Measurements from ENCODE around the gene COLEC12.

DNA sequence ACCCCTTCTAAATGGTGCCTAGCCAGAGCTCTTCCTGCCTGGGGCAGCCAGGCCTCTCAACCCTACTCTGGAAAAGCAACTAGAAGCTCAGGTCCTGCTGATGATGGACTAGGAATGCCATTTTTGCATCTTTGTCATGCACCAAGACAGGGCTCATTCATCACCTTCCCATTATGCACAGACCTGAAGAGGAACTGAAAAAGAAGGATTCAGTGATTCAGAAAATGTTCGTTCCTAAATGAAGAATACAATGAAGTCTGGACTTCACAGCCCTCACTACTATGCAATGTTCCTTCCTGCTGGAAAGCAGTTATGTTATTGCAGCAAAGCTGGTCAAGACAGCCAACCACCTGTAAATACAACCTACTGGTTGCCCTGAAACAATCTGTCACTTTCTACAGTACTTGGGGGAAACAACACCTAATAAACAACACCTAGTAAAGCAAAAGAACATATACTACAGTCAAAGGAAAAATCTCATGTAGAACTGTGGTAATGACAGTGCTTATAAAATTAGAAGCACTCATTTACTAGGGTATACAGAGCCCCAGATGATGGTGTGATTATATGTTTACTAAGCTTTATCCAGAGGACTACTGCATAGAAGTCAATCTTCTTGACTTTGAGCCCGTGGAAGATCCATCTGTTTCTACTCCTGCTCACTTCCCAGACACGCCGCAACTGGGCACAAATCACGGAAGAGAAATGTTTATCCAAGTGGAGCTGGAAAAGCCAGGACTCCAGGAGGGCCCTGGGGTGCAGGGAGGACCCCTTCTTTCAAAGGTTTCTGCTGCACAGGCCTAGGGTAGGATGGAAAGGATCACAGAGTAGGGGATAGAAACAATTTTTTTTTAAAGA is 129.5 kb downstream of the COLEC12 start:
- TF ChIP-seq, protein P1, sequence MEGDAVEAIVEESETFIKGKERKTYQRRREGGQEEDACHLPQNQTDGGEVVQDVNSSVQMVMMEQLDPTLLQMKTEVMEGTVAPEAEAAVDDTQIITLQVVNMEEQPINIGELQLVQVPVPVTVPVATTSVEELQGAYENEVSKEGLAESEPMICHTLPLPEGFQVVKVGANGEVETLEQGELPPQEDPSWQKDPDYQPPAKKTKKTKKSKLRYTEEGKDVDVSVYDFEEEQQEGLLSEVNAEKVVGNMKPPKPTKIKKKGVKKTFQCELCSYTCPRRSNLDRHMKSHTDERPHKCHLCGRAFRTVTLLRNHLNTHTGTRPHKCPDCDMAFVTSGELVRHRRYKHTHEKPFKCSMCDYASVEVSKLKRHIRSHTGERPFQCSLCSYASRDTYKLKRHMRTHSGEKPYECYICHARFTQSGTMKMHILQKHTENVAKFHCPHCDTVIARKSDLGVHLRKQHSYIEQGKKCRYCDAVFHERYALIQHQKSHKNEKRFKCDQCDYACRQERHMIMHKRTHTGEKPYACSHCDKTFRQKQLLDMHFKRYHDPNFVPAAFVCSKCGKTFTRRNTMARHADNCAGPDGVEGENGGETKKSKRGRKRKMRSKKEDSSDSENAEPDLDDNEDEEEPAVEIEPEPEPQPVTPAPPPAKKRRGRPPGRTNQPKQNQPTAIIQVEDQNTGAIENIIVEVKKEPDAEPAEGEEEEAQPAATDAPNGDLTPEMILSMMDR (conservative IDR thresholded peaks at IDR 0.05): no peak
- no peak for TF ChIP-seq EZH2 (IDR thresholded peaks at IDR 0.05; ENCODE audit: low read depth)
